ENCODE data around the gene KLHL29.

- TF ChIP-seq CTCF (IDR thresholded peaks at IDR 0.05) (no peak), POLR2A (IDR thresholded peaks at IDR 0.05) (no peak)
Observed at GRCh38 chr2:23526835-23527790, 142.1 kb downstream of the KLHL29 start.
